OCI-LY3 (cell line): Measurements from ENCODE around the gene PSMA8.

Experiments used
- EZH2phosphoT487 ChIP-seq: fragments of 200-600 bp; shearing (Covaris generic); IDR thresholded peaks from 2 replicates; pipeline ENCODE4 v1.6.1; 2018; ENCODE audit warnings: antibody characterized with exemption, mixed run types, low read depth
- TF ChIP-seq, protein P1 (sequence below): fragments of 200-600, 300-600 bp; sonication (generic); IDR thresholded peaks from 2 replicates; pipeline ENCODE4 v1.5.1; 2014; ENCODE audit warnings: antibody characterized with exemption, low read length, low read depth

DNA sequence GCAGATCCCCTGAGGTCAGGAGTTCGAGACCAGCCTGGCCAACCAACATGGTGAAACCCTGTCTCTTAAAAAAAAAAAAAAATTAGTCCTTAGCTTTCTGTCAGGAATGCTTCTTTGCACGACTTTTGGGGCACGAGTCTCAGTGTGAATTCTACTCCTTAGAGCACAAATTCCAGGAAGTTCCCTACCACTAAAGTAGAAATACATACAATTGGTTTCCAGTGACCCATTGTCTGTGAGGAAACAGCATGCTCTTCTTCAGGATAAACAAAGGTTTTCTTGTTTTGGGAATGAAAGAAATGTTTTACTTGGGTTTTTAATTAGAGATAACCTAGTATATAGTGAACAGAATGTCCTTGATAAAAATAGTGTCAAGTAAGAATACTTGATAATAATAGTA is 23.7 kb downstream of the PSMA8 start:
- TF ChIP-seq, protein P1, sequence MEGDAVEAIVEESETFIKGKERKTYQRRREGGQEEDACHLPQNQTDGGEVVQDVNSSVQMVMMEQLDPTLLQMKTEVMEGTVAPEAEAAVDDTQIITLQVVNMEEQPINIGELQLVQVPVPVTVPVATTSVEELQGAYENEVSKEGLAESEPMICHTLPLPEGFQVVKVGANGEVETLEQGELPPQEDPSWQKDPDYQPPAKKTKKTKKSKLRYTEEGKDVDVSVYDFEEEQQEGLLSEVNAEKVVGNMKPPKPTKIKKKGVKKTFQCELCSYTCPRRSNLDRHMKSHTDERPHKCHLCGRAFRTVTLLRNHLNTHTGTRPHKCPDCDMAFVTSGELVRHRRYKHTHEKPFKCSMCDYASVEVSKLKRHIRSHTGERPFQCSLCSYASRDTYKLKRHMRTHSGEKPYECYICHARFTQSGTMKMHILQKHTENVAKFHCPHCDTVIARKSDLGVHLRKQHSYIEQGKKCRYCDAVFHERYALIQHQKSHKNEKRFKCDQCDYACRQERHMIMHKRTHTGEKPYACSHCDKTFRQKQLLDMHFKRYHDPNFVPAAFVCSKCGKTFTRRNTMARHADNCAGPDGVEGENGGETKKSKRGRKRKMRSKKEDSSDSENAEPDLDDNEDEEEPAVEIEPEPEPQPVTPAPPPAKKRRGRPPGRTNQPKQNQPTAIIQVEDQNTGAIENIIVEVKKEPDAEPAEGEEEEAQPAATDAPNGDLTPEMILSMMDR, result no peak
- TF ChIP-seq EZH2phosphoT487, result no peak
